ENCODE results near the gene ZNF552. TPM values are rescaled to one million over a fixed set of nuclear protein-coding genes. Genes with fewer than 3 reads are reported as not detected.
A peak's percentile ranks its signal among the peaks of the same experiment; 100 is the strongest.

The ZNF552 gene
- total and polyA plus RNA-seq, 2 of the 8 experiments (the other 6 are each of a cell fraction or from before 2014, with no cell fraction given) = 5.9 to 11.6 TPM

- TF ChIP-seq ATF2 (IDR thresholded peaks at IDR 0.05; ENCODE audit: low read length) (peak; percentile 85; the same call in 1 of the 2 replicates), ZNF274 (IDR thresholded peaks at IDR 0.05; ENCODE audit: borderline replicate concordance, extremely low read depth, low read length) (no peak), RXRA (IDR thresholded peaks at IDR 0.05; ENCODE audit: insufficient read depth, low read depth, low read length) (no peak), CBX8 (IDR thresholded peaks at IDR 0.05; ENCODE audit: borderline replicate concordance, low read depth, low read length) (no peak), GTF2F1 (IDR thresholded peaks at IDR 0.05; ENCODE audit: borderline replicate concordance, low read depth, low read length) (no peak), KDM4A (IDR thresholded peaks at IDR 0.05; ENCODE audit: low read depth, low read length, severe bottlenecking) (peak; percentile 26), SP2 (IDR thresholded peaks at IDR 0.05; ENCODE audit: low read length) (no peak), SAP30 (IDR thresholded peaks at IDR 0.05; ENCODE audit: insufficient read depth, insufficient replicate concordance, low read length) (peak; percentile 85), POU5F1 (IDR thresholded peaks at IDR 0.05; ENCODE audit: low read depth, low read length) (no peak), CBX5 (IDR thresholded peaks at IDR 0.05; ENCODE audit: low read depth, low read length) (no peak), CEBPB (IDR thresholded peaks at IDR 0.05; ENCODE audit: low read depth, low read length) (no peak), CTBP2 (IDR thresholded peaks at IDR 0.05; ENCODE audit: borderline replicate concordance, insufficient read depth, insufficient read length, low read length) (no peak), RNF2 (IDR thresholded peaks at IDR 0.05; ENCODE audit: borderline replicate concordance, low read depth, low read length, missing control alignments, poor library complexity, severe bottlenecking) (no peak), KDM5A (IDR thresholded peaks at IDR 0.05; ENCODE audit: low read length) (peak; percentile 39; the same call in 1 of the 2 replicates), RFX5 (IDR thresholded peaks at IDR 0.05; ENCODE audit: borderline replicate concordance, low read depth, low read length) (no peak), KDM1A (IDR thresholded peaks at IDR 0.05; ENCODE audit: borderline replicate concordance, low read length) (no peak), NANOG (IDR thresholded peaks at IDR 0.05; ENCODE audit: insufficient read depth, low read depth, low read length, poor library complexity, severe bottlenecking) (no peak), POLR2AphosphoS5 (IDR thresholded peaks at IDR 0.05; ENCODE audit: low read depth, low read length) (peak; percentile 95), BACH1 (IDR thresholded peaks at IDR 0.05; ENCODE audit: low read length) (no peak), ASH2L (IDR thresholded peaks at IDR 0.05; ENCODE audit: low read length) (no peak), RAD21 (IDR thresholded peaks at IDR 0.05 in 1 of 2, conservative IDR thresholded peaks at IDR 0.05 in 1 of 2; ENCODE audit: low read depth in 2 of 2, low read length in 2 of 2) (peak in 1 of 2 experiments; percentile 19; a peak in 2 of 4 replicates), MAFK (IDR thresholded peaks at IDR 0.05; ENCODE audit: low read depth, low read length) (no peak), TAF7 (optimal IDR thresholded peaks at IDR 0.05; ENCODE audit: borderline replicate concordance, low read depth, low read length) (peak; percentile 69)
These were observed 15.4 kb upstream of the ZNF552 start, which contains the start of gene ZNF587B (continued) for GRCh38 chr19:57830071-57830602.
